ENCODE data around the gene CACNA1C.

Gene CACNA1C

GRCh38 chr12:2479851-2480535 lies 427.2 kb downstream of the CACNA1C start:
- H3K9me3 ChIP-seq (replicated peaks; ENCODE audit: low read length): no peaks in the 10 kb centered on the region
- H3K4me2 ChIP-seq (ENCODE audit: low read length): no peak overlapping the region
- no peak overlapping the region for H3K4me3 ChIP-seq (ENCODE audit: low read length)
- peaks cover 51% of the 10 kb centered on the region for H3K27me3 ChIP-seq (ENCODE audit: control insufficient read depth, insufficient read depth, low read length)
- H3K9ac ChIP-seq (ENCODE audit: low read depth, low read length): no peak overlapping the region
- no peaks in the 10 kb centered on the region for H3K36me3 ChIP-seq (ENCODE audit: insufficient read depth, low read length)
- H3K4me1 ChIP-seq (ENCODE audit: control insufficient read depth, insufficient read depth, low read length): no peaks in the 10 kb centered on the region

GRCh38 chr12:2481346-2481745 lies 428.6 kb downstream of the CACNA1C start:
- H3K9me3 ChIP-seq (replicated peaks; ENCODE audit: low read length): no peaks in the 10 kb centered on the region
- H3K4me3 ChIP-seq (ENCODE audit: low read length): no peak overlapping the region
- H3K4me2 ChIP-seq (ENCODE audit: low read length): no peak overlapping the region
- H3K4me1 ChIP-seq (ENCODE audit: control insufficient read depth, insufficient read depth, low read length): no peaks in the 10 kb centered on the region
- H3K9ac ChIP-seq (ENCODE audit: low read depth, low read length): no peak overlapping the region
- H3K36me3 ChIP-seq (ENCODE audit: insufficient read depth, low read length): no peaks in the 10 kb centered on the region
- H3K27me3 ChIP-seq (ENCODE audit: control insufficient read depth, insufficient read depth, low read length): peaks cover 50% of the 10 kb centered on the region

- Histone ChIP-seq H3K4me3 (ENCODE audit: low read length) (no peak overlapping the region), H3K9me3 (replicated peaks; ENCODE audit: low read length) (no peaks in the 10 kb centered on the region), H3K36me3 (ENCODE audit: insufficient read depth, low read length) (no peaks in the 10 kb centered on the region), H3K27me3 (ENCODE audit: control insufficient read depth, insufficient read depth, low read length) (peaks cover 50% of the 10 kb centered on the region), H3K4me2 (ENCODE audit: low read length) (no peak overlapping the region), H3K4me1 (ENCODE audit: control insufficient read depth, insufficient read depth, low read length) (no peaks in the 10 kb centered on the region), H3K9ac (ENCODE audit: low read depth, low read length) (no peak overlapping the region)
Measured at GRCh38 chr12:2481951-2482350, 429.2 kb downstream of the CACNA1C start.

- Histone ChIP-seq H3K9ac (ENCODE audit: low read depth, low read length) (no peak overlapping the region), H3K4me3 (ENCODE audit: low read length) (no peak overlapping the region), H3K4me1 (ENCODE audit: control insufficient read depth, insufficient read depth, low read length) (no peaks in the 10 kb centered on the region), H3K9me3 (replicated peaks; ENCODE audit: low read length) (no peaks in the 10 kb centered on the region), H3K4me2 (ENCODE audit: low read length) (no peak overlapping the region), H3K27me3 (ENCODE audit: control insufficient read depth, insufficient read depth, low read length) (peaks cover 46% of the 10 kb centered on the region), H3K36me3 (ENCODE audit: insufficient read depth, low read length) (no peaks in the 10 kb centered on the region)
Measured at GRCh38 chr12:2482938-2483660, 430.3 kb downstream of the CACNA1C start.

DNA sequence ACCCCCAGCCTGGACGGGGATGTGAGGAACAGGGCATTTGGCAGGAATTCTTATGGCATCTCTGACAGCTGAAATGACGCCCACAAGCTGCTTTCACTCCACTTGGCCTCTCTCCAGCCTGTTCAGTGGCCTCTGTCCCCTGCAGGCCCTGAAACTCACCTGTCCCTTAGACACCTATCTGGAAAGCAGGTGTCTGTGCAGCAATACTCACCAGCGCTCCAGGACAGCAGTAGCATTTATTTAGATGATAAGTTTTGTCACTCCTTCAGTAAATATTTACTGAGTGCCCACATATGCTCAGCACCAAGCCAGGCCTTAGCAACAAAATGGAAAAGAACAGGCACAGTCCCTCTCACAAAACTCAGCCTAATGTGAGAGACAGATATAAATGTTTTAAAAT lies 430.9 kb downstream of the CACNA1C start:
- no peaks in the 10 kb centered on the region for H3K9me3 ChIP-seq (replicated peaks; ENCODE audit: low read length)
- H3K4me1 ChIP-seq (ENCODE audit: control insufficient read depth, insufficient read depth, low read length): no peaks in the 10 kb centered on the region
- H3K9ac ChIP-seq (ENCODE audit: low read depth, low read length): no peak overlapping the region
- H3K36me3 ChIP-seq (ENCODE audit: insufficient read depth, low read length): no peaks in the 10 kb centered on the region
- H3K4me3 ChIP-seq (ENCODE audit: low read length): no peak overlapping the region
- peaks cover 45% of the 10 kb centered on the region for H3K27me3 ChIP-seq (ENCODE audit: control insufficient read depth, insufficient read depth, low read length)
- no peak overlapping the region for H3K4me2 ChIP-seq (ENCODE audit: low read length)

DNA sequence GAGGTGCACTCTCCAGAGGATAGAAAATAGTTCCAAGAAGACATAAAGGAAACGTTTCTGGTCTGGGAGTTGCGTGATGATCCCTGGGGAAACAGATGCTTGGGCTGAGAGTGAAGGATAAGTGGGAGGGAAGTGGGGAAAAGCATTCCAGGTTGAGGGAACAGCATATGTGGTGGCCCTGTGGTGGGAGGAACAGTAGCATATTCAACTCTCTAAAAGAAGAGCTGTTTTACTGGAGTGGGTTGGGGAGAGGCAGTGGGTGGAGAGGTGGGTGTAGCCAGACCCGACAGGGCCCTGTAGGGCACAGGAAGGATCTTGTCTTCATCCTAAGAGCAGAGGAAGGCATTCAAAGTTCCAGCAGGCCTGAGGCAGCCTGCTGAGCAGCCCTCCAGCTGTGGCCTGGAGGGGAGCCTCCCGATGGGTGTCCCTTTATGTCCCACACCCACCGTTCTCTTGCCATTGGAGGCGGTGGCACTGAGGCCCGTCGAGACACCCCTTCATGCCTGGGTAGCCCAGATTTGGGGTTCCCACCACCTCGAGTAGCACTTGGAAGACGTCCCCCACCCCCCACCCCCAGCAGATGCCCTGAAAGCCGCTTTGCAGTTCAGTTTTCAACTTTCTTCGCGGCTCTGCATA lies 431.5 kb downstream of the CACNA1C start:
- no peak overlapping the region for H3K4me3 ChIP-seq (ENCODE audit: low read length)
- H3K27me3 ChIP-seq (ENCODE audit: control insufficient read depth, insufficient read depth, low read length): peaks cover 48% of the 10 kb centered on the region
- H3K4me2 ChIP-seq (ENCODE audit: low read length): no peak overlapping the region
- no peak overlapping the region for H3K9ac ChIP-seq (ENCODE audit: low read depth, low read length)
- H3K4me1 ChIP-seq (ENCODE audit: control insufficient read depth, insufficient read depth, low read length): no peaks in the 10 kb centered on the region
- H3K9me3 ChIP-seq (replicated peaks; ENCODE audit: low read length): no peaks in the 10 kb centered on the region
- H3K36me3 ChIP-seq (ENCODE audit: insufficient read depth, low read length): no peaks in the 10 kb centered on the region

- no peak overlapping the region for H3K4me2 ChIP-seq (ENCODE audit: low read length)
- H3K36me3 ChIP-seq (ENCODE audit: insufficient read depth, low read length): no peaks in the 10 kb centered on the region
- H3K9ac ChIP-seq (ENCODE audit: low read depth, low read length): no peak overlapping the region
- no peaks in the 10 kb centered on the region for H3K9me3 ChIP-seq (replicated peaks; ENCODE audit: low read length)
- no peak overlapping the region for H3K4me3 ChIP-seq (ENCODE audit: low read length)
- H3K4me1 ChIP-seq (ENCODE audit: control insufficient read depth, insufficient read depth, low read length): no peaks in the 10 kb centered on the region
- H3K27me3 ChIP-seq (ENCODE audit: control insufficient read depth, insufficient read depth, low read length): peaks cover 52% of the 10 kb centered on the region
Measured at GRCh38 chr12:2485681-2486080, 432.9 kb downstream of the CACNA1C start.

- no peak overlapping the region for H3K4me2 ChIP-seq (ENCODE audit: low read length)
- no peaks in the 10 kb centered on the region for H3K9me3 ChIP-seq (replicated peaks; ENCODE audit: low read length)
- no peaks in the 10 kb centered on the region for H3K36me3 ChIP-seq (ENCODE audit: insufficient read depth, low read length)
- H3K4me1 ChIP-seq (ENCODE audit: control insufficient read depth, insufficient read depth, low read length): no peaks in the 10 kb centered on the region
- no peak overlapping the region for H3K9ac ChIP-seq (ENCODE audit: low read depth, low read length)
- H3K4me3 ChIP-seq (ENCODE audit: low read length): no peak overlapping the region
- H3K27me3 ChIP-seq (ENCODE audit: control insufficient read depth, insufficient read depth, low read length): peaks cover 48% of the 10 kb centered on the region
Measured at GRCh38 chr12:2486796-2487195, 434.0 kb downstream of the CACNA1C start.

GRCh38 chr12:2487278-2487677 lies 434.5 kb downstream of the CACNA1C start:
- no peak overlapping the region for H3K4me2 ChIP-seq (ENCODE audit: low read length)
- no peaks in the 10 kb centered on the region for H3K4me1 ChIP-seq (ENCODE audit: control insufficient read depth, insufficient read depth, low read length)
- peaks cover 48% of the 10 kb centered on the region for H3K27me3 ChIP-seq (ENCODE audit: control insufficient read depth, insufficient read depth, low read length)
- no peak overlapping the region for H3K4me3 ChIP-seq (ENCODE audit: low read length)
- no peaks in the 10 kb centered on the region for H3K36me3 ChIP-seq (ENCODE audit: insufficient read depth, low read length)
- no peak overlapping the region for H3K9ac ChIP-seq (ENCODE audit: low read depth, low read length)
- H3K9me3 ChIP-seq (replicated peaks; ENCODE audit: low read length): no peaks in the 10 kb centered on the region

GRCh38 chr12:2488131-2488530 lies 435.3 kb downstream of the CACNA1C start:
- Histone ChIP-seq H3K4me2 (ENCODE audit: low read length) (no peak overlapping the region), H3K4me3 (ENCODE audit: low read length) (no peak overlapping the region), H3K9ac (ENCODE audit: low read depth, low read length) (no peak overlapping the region), H3K36me3 (ENCODE audit: insufficient read depth, low read length) (no peaks in the 10 kb centered on the region), H3K4me1 (ENCODE audit: control insufficient read depth, insufficient read depth, low read length) (no peaks in the 10 kb centered on the region), H3K27me3 (ENCODE audit: control insufficient read depth, insufficient read depth, low read length) (peaks cover 45% of the 10 kb centered on the region), H3K9me3 (replicated peaks; ENCODE audit: low read length) (no peaks in the 10 kb centered on the region)

- H3K27me3 ChIP-seq (ENCODE audit: control insufficient read depth, insufficient read depth, low read length): peaks cover 47% of the 10 kb centered on the region
- H3K4me2 ChIP-seq (ENCODE audit: low read length): no peak overlapping the region
- no peaks in the 10 kb centered on the region for H3K36me3 ChIP-seq (ENCODE audit: insufficient read depth, low read length)
- H3K4me3 ChIP-seq (ENCODE audit: low read length): no peak overlapping the region
- H3K9ac ChIP-seq (ENCODE audit: low read depth, low read length): no peak overlapping the region
- H3K9me3 ChIP-seq (replicated peaks; ENCODE audit: low read length): no peaks in the 10 kb centered on the region
- H3K4me1 ChIP-seq (ENCODE audit: control insufficient read depth, insufficient read depth, low read length): no peaks in the 10 kb centered on the region
Measured at GRCh38 chr12:2488596-2488995, 435.8 kb downstream of the CACNA1C start.

Measured in skeletal muscle satellite cell (primary cell).